NCI-H2107 treated with DMSO at 0.1 percent for 48 hours (cell line): ENCODE measurements around the gene MXD4.

Source experiments
- DNase-seq: peaks from one replicate; lab custom pipeline; 2025; ENCODE audit not compliant: unreplicated experiment; lab: John Stamatoyannopoulos, UW

The MXD4 gene

DNA sequence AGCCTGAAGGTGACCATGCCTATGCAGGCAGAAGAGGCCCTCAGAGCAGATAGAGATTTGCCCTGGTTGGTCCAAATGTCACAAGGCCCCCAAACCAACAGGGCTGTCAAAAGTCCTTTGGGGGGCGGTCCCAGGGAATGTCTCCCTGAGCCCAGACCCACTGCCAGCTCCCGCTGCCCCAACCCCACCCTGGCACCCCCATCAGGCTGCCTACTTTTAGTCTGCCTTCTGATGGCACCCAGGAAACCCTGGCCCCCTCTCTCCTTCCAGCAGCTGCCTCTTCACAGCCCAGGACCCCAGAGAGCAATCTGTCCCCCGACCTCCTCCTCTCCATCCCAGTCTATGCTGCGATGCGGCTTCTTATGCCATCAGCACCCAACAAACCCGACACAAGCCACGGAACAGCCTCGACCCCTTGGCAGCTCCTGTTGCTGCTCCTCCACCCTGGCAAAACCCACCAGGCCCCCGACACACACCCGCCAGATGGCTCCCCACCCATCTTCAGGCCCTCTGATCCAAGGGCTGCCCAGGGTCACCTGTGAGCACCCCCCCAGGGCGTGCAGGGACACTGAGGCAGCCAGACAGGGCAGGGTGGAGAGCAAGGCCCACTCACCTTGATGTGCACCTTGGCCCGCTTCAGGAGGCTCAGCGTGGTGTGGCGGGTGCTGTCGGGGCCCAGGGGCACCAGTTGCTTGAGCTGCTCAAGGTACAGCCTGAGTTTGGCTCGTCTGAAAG is 9.9 kb downstream of the MXD4 start:
- DNase-seq, result no peak

DNA sequence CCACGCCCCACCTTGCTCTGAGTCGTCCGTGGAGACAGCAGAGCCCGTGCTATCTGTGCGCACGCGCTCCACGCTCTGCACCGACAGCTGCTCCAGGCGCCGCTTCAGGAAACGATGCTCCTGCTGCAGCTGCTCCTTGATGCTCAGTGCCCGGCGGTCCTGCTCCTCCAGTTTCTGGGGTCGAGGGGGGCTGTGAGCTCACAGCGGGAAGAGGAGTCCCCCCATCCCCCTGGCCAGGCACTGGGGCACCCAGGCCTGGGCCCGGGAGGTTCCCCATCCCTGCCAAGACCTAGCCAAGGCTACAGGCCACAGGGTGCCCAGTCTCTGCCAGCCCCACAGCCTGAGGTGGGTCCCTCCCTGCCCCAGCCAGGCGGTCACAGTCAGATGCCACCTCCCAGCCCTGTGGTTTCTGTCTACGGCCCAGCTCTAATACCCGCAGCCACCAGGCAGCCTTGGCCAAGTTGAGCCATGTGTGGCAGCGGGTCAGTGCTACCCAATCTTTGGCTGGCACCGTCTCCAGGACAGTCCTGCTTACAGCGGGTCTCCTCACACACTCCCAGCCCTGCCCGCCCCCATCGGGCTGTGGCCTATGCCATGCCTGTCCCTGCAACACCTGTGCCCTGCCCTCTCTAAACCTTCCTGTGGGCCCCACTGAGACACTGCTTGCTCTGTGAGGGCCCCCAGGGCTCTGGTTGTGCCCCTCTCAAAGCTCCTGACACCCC is 10.7 kb downstream of the MXD4 start:
- no peak for DNase-seq

DNA sequence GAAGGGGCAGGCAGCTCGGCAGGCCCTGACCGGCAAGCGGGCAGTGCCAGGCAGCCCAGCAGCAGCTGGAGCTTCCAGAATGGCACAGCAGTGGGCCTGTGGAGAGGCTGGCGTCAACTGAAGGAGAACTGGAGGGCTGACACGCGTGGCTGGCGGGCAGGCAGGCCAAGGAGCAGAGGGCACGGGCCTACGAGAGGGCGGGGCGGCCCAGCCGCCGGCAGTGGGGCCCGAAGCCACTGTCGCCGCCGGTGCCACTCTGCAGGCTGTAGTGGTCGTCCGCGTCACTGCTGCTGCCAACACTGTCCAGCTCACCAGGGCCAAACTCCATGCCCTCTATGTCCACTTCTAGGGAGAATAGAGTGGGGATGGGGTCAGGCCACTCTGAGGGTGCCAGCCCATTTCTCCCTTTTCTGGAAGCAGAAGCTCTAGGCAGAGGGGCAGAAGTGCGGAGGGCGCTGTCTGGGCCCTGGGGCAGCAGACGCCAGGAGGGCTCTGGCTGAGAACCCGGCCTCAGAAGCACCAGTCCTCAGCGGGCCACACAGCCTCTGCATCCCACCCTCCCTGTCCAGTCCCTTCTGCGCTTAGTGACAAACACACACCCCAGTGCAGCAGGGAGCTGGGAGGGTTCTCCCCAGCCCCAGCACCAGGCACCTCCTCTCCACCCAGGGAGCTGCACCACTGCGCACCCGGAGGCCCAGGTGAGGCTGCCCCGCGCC is 11.4 kb downstream of the MXD4 start:
- no peak for DNase-seq

DNA sequence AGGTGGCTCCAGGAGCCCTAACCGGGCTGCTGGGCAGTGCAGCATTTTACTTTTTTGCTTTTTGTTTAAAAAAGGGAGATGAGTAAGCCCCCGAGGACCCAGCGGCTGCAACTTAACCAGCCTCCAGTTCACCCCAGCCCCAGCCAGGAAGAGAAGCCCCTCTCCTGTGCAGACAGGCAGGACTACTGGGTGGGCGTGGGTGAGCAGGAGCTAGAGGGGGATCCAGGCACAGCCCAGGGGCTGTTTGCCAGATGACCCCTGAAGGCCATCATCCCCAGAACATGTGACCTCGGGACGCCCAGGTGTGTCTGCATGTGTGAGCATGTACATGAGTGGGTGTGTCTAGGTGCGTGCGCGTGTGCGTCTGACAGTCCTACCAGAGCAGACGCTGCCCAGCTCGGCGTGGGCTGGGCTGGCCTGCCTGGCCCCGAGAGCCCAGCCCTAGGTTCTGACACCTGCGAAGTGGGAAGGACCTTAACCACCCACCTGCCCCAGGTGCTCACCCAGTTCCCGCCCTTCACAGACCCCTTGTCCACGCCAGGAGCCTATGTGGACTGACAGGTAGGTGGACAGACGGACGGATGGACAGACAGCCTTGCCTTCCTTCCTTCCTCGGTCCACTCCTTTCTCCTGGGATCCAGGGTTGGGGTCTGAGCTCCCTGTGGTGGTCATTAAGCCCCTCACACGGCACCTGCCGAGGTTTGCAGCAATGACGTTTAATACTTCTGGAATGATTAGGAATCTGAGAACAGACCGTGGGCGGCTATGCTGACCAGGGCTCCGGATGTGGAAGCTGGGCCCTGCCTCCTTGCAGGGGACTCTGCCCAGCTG is 12.2 kb downstream of the MXD4 start:
- no peak for DNase-seq

DNA sequence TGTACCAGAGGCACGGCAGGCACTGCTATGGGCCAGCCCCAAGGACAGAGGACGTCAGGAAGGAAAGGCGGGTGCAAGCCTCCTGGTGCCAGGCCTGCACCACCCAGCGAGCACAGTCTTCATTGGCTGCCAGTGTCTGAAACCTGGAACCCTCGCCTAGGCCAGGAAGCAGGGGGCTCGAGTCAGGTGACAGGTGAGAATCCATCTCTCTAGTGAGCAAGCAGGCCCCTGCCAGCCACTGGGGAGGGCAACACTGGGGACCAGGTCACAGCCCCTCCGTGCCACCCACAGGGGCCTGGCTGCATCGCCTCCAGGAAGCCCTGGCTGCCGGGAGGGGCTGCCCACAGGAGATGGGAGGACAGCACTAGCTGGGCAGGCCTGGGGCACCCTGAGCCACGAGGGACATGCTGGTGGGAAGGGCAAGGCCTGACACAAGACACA is 13.1 kb downstream of the MXD4 start:
- no peak for DNase-seq

DNA sequence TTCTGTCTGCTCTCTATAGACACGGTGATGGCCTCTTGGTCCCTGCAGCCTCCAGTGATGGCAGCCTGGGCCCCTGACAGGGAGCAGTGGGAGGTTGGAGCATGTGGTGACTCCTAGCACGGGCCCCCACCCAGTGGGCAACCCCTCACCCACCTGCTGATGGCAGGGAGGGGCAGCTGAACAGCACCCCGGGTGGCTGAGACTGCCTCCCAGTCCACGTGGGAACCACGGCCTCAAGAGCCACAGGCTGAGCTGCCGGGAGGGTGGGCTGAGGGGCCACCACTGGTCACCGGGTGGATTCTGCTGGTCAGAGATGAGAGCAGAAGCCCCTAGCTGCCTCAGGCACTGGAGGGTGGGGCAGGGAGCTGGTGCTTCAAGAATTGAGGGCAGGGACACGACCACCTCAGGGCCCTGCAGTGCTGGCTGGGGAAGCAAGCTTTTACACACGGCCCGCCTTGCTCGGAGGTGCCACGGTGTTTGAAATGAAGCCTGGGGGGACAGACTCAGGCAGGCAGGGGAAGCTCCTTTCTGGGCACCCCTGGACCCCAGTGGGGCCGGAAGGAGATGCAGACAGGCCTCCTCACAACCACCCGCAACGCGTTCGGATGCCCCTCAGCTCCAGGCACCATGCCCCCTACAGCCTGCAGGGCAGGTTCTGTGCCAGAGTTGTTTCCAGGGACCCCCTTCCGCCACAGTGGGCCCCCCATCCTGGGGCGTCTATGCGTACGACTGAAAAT is 13.7 kb downstream of the MXD4 start:
- no peak for DNase-seq

DNA sequence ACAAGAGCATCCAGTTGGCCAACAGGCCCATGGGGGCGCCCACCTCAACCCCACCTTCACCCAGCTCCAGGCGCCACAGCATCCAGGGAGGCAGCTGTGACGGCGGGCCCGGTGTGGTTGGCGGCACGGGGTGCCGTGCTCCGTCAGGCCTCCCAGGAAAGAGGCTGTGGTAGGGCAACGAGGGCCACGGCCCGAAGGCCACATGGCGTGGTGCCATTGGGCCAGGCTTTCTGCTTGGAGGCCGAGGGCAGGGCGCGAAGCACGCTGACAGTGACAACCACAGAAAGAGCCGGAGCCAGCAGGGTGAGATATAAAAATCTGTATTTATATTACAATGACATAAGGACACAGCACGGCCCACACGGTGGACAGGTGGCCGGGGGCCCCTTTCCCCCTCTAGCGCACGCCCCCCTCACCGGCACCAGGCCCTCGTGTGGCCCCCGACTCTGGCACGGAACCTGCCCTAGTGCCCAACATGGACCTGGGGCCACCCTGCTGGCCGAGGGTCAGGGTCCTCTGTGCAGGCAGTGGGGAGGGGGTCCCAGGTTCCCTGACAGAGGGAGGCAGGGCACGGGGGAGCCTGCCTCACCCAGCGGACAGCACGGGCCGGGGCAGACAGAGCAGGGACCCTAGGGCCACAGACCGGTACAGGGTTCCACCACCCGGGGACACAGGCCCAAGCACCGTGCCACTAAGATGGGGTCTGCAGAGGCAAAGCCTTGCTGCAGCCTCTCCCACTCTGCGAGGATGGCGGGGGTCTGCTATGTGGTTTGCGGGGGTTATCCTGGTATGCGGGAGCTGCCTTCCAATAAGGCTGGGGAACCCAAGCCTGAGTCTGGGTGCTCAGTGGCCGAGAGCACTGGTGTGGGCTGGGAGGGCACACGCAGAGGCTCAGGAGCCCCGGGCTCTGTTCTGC is 14.5 kb downstream of the MXD4 start:
- no peak for DNase-seq

DNA sequence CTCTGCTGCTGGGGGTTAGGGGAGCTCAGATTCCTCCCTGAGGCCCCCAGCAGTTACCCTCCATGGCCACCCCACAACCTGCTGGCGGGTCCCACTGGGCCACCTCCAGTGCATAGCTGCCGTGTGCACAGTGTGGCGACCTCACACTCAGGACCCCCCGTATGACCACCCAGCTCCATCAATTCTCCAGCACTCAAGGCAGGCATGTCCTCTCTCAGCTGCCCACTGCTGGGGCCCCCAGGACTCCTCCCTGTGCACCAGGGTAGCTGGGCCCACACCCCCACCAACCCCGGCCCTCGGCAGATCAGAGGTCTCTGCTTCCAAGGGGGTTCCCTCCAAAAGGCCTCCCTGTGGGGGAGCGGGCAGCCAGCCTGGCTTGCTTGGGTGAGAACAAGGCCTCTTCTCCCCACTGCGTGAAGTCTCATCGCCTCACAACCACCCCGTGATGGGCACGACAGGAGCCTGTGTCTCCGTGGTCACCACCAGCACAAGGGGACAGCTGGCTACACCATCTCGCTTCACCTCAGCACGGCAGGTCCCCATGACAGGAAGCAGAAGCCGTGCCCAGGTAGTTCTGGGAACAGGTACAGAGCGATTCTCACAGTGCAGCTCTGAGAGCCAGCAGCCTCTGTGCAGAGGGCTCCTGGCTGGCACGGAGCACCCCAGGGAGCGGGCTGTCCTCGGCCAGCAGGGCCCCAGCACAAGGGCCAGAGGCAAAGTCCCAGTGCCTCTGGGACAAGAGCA is 15.4 kb downstream of the MXD4 start:
- DNase-seq, result no peak

DNA sequence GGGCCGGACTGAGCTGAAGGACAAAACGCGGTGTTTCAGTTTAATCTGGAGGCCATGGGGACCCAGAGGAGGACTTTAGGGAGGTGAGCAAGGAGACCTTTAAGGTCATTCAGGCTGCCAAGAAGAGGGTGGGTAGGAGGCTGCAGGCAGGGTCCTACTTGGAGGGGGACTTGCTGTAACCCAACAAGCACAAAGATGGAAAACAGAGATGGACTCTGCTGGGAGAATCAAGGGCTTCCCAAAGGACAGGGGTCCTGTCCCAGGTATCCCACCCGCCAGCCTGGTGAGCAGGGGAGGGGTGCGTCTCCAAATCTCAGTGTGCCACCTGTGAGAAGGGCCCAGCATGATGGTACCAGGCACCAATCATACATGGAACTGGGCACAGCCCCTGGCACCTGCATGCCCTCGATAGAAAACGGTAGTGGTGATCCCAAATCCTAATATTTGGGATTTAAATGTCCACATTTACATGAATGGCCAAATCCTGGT is 16.1 kb downstream of the MXD4 start:
- no peak for DNase-seq

DNA sequence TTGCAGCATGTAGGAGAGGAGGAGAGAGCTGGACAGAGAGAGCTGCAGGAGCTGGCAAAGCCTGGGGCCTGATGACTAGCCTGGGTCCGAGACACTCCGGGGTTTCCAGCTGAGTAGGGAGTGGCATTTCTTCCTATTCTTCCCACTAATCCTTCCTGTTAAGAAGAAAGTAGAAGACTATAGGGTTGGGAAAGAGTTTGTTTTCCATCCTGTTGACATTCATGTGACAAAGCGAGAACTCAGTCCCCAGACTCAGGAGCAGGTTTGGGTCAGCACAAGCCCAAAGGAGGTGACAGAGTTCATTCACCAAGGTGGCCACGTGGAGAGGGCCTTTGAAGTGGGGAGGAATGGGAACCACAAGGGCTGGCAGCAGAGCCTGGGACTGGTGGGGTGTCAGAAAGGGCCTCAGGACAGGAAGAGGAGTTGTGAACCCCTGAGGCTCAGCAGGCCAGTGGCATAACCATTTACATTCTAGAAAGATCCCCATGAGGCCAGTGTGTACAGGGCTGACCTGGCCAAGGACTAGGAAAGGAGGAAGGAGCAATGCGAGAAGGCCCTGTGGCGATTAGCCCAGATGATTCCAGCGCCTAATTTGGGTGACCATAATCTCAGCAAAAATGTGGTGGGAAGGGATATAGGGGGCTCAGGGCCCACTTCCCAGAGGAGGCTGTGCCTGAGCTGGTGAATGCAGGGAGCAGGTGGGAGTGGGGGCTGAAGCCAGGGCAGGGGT is 16.7 kb downstream of the MXD4 start:
- no peak for DNase-seq

DNA sequence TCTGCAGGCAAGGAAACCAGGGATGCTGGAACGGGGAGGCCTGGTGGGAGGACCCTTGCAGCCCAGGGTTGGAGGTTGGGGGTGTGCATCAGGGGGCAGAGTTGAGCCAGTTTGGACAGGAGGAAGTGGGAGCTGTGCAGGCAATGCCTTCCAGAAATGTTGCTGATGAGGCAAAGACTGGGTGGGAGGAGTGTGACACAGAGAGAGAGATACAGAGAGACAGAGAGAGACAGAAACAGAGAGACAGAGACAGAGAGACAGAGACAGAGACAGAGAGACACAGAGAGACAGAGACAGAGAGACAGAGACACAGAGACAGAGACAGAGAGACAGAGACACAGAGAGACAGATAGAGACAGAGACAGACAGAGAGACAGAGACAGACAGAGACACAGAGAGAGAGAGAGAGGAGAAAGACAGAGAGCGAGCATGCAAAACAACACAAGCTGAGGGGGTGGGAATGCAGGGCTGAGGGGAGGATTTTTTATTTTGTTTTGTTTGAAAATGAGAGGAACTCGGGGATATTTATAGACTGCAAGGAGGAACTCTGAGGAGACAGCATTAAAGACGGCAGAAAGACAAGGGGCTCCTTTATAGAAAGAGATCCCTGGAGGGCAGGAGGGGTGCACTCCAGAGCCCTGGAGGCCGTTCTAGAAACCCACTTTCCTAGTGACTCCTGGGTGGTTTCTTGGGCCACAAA is 18.1 kb downstream of the MXD4 start:
- no peak for DNase-seq

DNA sequence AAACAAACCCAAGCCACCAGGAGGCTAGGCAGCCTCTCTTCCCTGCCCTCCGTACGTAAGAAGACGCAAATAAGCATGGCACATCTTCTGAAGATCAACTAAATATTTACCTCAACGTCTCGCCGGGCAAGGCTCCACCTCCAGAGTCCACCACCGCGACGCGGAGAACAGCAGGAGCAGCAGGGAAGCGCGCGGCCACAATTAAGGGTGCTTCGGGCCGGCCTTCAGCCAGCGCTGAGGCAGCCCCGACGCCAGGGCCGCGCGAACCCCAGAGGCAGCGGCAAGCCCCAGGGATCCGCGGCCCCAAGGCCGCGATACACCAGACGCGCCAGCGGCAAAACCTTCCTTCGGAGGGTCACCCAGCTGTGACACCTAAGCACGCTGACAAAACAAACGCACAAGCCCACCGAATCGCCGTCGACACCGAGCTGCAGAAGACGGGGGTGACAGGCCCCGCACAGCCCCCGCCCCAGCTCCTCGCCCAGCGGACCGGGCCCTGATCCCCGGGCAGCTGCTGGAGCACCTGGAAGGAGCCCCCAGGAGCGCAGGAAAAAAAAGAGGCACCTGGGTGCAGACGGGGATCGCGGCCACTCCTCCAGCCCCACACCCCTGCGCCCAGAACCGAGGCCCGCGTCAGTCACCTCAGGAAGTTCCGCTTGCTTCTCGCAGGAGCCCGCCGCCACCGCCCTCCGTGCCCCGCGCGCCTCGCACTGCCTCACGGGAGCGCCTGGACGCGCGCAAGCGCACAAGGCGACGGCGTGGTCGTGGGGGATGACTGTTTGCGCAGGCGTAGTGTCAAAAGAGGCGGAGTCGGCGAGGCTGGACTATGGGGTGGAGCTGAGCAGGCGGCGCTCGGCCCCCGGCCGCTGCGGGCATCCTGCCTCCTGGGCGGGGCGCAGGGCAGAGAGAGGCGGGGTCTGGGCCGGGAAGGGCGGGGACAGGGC is 20.2 kb downstream of the MXD4 start, which contains the start of the genes HAUS3 and POLN:
HAUS3 (minus strand) TSS at position 712 of the 944 bp plus-strand sequence. CDS start 1,175 bp downstream, outside the sequence.
POLN (minus strand) TSS at position 712 of the 944 bp plus-strand sequence. CDS start 12,890 bp downstream, outside the sequence.
- DNase-seq, result peak; percentile 76

DNA sequence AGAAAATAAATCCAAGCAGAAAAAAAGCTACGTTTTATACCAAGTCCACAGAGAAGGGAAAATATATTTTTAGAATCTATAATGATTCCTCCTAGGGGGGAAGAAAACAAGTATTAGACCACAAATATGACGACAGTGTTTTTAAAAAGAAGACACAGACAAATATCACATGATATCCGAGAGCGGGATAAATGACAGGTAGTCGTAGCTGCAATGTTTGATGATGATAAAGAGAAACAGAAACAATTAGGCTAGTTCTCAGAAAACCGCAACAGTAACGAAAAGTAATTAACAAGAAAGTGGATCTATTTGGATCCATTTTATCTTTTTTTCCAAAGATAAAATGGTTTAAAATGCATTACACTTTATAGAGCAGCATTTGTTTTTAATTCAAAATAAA is 20.9 kb downstream of the MXD4 start:
- DNase-seq, result no peak

DNA sequence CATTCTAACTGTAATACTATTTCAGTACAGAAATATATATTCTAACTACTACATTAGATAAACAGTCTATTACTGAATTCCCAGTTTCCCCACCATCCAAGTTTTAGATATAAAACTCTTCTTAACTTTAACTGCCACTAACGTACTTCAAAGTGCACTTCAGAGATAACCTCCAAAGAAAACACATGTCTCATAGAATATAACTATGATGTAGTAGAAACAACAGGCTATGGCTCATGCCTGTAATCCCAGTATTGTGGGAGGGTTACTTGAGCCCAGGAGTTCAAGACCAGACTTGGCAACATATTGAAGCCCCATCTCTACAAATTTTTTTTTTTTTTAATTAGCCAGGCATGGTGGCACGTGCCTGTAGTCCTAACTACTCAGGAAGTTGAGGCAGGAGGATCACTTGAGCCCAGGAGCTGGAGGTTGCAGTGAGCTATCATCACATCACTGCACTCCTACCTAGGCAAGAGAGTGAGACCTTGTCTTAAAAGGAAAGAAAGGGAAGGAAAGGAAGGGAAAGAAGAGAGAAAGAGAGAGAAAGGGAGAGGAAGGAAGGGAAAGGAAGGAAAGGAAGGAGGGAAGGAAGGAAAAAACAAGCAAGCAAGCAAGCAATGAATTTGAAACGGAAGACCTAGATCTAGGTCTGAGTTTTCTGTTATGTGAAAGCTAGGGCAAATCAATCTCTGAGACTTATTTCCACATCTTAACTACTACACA is 24.8 kb downstream of the MXD4 start:
- DNase-seq, result no peak

DNA sequence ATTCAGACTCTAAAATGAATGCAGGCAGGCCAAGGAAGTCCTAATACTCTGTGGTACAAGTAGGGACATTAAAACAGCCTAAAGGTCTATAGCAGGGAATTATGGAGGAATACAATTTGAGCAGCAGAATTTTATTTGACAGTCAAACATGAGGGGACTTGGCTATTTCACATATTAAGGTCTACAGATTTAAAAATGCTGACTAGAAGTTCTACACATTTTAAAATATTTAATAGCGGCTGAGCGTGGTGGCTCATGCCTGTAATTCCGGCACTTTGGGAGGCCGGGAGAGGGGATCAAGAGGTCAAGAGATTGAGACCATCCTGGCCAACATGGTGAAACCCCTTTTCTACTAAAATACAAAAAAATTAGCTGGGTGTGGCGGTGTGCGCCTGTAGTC is 30.8 kb downstream of the MXD4 start:
- no peak for DNase-seq
